Spleen (tissue), 11 donors: ENCODE measurements around the gene WNT2. TPM values are rescaled to one million over a fixed set of nuclear protein-coding genes. Genes with fewer than 3 reads are reported as not detected.

Experiments used
- DNase-seq: peaks from one replicate; pipeline ENCODE4 v3.0.0-alpha.2; 2020
- H3K27ac ChIP-seq, 8 donors: fragments of 200-600 bp; sonication (generic) in 7 of 8; 1 replicate in 4 of 8; 2 replicates in 4 of 8; pipeline versions ENCODE4 v1.5.0 to v1.8.0; 2016 to 2021; ENCODE audit warnings: inconsistent platforms in 4 of 8, mild to moderate bottlenecking in 4 of 8, moderate library complexity in 1 of 8
- H3K27me3 ChIP-seq, 7 donors: fragments of 200-600 bp; sonication (generic) in 6 of 7; replicated peaks in 1 of 7; 1 replicate in 4 of 7; 2 replicates in 3 of 7; pipeline versions ENCODE4 v1.5.0 to v1.8.0; 2016 to 2021; ENCODE audit warnings: inconsistent platforms in 3 of 7, mild to moderate bottlenecking in 1 of 7
- H3K36me3 ChIP-seq, 6 donors: fragments of 200-600 bp; sonication (generic) in 5 of 6; 1 replicate in 4 of 6; 2 replicates in 2 of 6; pipeline versions ENCODE4 v1.5.0 to v1.8.0; 2016 to 2021; ENCODE audit warnings: inconsistent platforms in 2 of 6
- H3K4me1 ChIP-seq, 6 donors: fragments of 200-600 bp; sonication (generic) in 5 of 6; 1 replicate in 3 of 6; 2 replicates in 3 of 6; pipeline versions ENCODE4 v1.5.0 to v1.8.0; 2016 to 2021; ENCODE audit warnings: inconsistent platforms in 3 of 6
- H3K4me3 ChIP-seq, 8 donors: fragments of 200-600 bp; sonication (generic) in 7 of 8; 1 replicate in 4 of 8; 2 replicates in 4 of 8; pipeline versions ENCODE4 v1.5.0 to v1.8.0; 2016 to 2021; ENCODE audit warnings: inconsistent platforms in 4 of 8, mild to moderate bottlenecking in 4 of 8, moderate library complexity in 2 of 8
- H3K9me3 ChIP-seq, 8 donors: fragments of 200-600 bp; sonication (generic) in 7 of 8; 1 replicate in 4 of 8; 2 replicates in 4 of 8; pipeline versions ENCODE4 v1.5.0 to v1.8.0; 2016 to 2021; ENCODE audit warnings: inconsistent platforms in 4 of 8
- POLR2A ChIP-seq, 3 donors: fragments of 450-650 bp; IDR thresholded peaks; one replicate each; pipeline ENCODE4 v1.5.1; 2017; ENCODE audit warnings: antibody characterized with exemption in 3 of 3, mild to moderate bottlenecking in 1 of 3
- POLR2AphosphoS5 ChIP-seq, 3 donors: sonication (generic); formaldehyde crosslinking; IDR thresholded peaks; one replicate each; pipeline ENCODE4 v1.5.1; 2017; ENCODE audit warnings: antibody characterized with exemption in 3 of 3
- WGBS, 5 donors: extraction: QIAGEN DNeasy Blood & Tissue Kit in 3 of 5; methylation state at CpG; one replicate each; pipeline versions ENCODE4 v1.1.5 to v1.1.7; 2013 to 2018; 5-methylcytosine and 5-hydroxymethylcytosine counted together
- intact Hi-C: fragments of 100-400 bp; cut with DNase I; formaldehyde crosslinking; loops from one replicate; pipeline ENCODE4 v1.15.0; 2023; ENCODE audit warnings: low total_unique reads
- polyA plus RNA-seq, 3 donors: library from polyadenylated mRNA; stranded (reverse); fragments of 200-250 nt; gene quantifications; one replicate each; pipeline ENCODE4 v1.2.1, GENCODE V29; 2013
- total RNA-seq, 7 donors: library from RNA; depleted of rRNA in 3 of 7; stranded (reverse); fragments of >200 nt in 3 of 7; fragmentation: NEBNext Ultra II Directional in 4 of 7; extraction: Animal tissue kit (Norgen Biotek cat#: 25700) in 4 of 7; gene quantifications; one replicate each; pipeline versions ENCODE4 v1.1.0 to v1.2.1, GENCODE V29; 2016 to 2021
- TF ChIP-seq, protein P1 (sequence below), 11 experiments: fragments of 200-600 bp in 7 of 11; fragments of 450-650 bp in 4 of 11; sonication (generic) in 4 of 11; IDR thresholded peaks in 8 of 11; conservative IDR thresholded peaks in 3 of 11; 1 replicate in 7 of 11; 2 replicates in 4 of 11; pipeline versions ENCODE4 v1.4.0 to v1.8.0; 2016 to 2021; ENCODE audit warnings: antibody characterized with exemption in 11 of 11, inconsistent platforms in 4 of 11, mild to moderate bottlenecking in 1 of 11
- donor health status: healthy with polysubstance abuse.
- donor health status: DM: no; HTN: no; CAD: no; lungs with moderate emphysema.
- donor health status: DM: no; HTN: no; CAD: no.
- donor health status: Bipolar disorder and iron deficiency.
- donor health status: healthy.
- donor health status: DM: no; HTN: no; CAD: no.
- donor health status: DM: yes; HTN: yes; CAD: no.

WNT2 gene
- total and polyA plus RNA-seq, 10 donors: 0.22 to 6.2 (median 2.1) TPM

DNA sequence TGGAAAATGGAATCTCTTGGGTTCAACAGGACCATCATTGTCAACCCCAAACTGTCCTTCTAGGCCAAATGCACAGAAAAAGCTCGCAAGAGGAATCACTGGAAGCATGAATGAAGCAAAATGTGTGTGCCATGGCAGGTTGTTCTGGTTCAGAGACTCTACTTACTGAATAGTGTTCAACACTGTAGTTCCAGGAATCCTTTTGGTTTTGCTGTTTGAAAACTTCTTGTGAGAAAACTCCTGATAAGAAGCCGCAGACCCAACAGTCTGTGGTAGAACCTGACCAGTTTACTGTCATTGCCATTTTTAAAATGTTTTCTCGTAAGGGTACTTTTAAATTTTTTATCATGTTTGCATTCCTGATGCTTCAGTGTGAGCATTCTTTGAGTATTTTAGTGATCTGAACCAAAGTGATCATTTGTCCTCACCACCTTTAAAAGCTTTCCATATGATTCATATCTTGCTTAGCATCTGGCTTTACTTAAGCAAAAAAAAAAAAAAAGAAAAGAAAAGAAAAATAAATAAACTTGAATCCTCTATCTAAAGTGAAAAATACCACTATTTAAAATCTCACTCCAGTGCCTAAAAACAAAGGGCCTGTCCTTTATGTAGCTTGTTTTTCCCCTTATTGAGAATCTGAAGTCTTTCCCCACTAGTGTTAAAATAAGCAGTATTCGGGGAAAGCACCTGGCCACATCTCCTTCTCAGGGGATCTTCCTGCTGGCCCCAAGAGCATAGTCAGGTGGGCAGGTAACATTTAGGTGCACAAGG, 92.4 kb downstream of the WNT2 start:
- intact Hi-C loops: no loop called here
- no peaks in the 10 kb centered on the region for H3K4me1 ChIP-seq
- TF ChIP-seq, protein P1, sequence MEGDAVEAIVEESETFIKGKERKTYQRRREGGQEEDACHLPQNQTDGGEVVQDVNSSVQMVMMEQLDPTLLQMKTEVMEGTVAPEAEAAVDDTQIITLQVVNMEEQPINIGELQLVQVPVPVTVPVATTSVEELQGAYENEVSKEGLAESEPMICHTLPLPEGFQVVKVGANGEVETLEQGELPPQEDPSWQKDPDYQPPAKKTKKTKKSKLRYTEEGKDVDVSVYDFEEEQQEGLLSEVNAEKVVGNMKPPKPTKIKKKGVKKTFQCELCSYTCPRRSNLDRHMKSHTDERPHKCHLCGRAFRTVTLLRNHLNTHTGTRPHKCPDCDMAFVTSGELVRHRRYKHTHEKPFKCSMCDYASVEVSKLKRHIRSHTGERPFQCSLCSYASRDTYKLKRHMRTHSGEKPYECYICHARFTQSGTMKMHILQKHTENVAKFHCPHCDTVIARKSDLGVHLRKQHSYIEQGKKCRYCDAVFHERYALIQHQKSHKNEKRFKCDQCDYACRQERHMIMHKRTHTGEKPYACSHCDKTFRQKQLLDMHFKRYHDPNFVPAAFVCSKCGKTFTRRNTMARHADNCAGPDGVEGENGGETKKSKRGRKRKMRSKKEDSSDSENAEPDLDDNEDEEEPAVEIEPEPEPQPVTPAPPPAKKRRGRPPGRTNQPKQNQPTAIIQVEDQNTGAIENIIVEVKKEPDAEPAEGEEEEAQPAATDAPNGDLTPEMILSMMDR (IDR thresholded peaks at IDR 0.05 in 8 of 11, conservative IDR thresholded peaks at IDR 0.05 in 3 of 11): no peak
- TF ChIP-seq POLR2A (IDR thresholded peaks at IDR 0.05): no peak
- no peak for TF ChIP-seq POLR2AphosphoS5 (IDR thresholded peaks at IDR 0.05)
- H3K27ac ChIP-seq: no peak overlapping the region
- no peak overlapping the region for H3K4me3 ChIP-seq
- H3K9me3 ChIP-seq: peaks cover 0 to 2% (median 0%) of the 10 kb centered on the region in 8 donors
- H3K36me3 ChIP-seq: peaks cover 0 to 13% (median 0%) of the 10 kb centered on the region in 6 donors
- 79 to 90% (median 86%) methylated on average over 4 of the region's 4 CpGs for WGBS, 5 donors
- no peak for DNase-seq
- no peaks in the 10 kb centered on the region for H3K27me3 ChIP-seq

DNA sequence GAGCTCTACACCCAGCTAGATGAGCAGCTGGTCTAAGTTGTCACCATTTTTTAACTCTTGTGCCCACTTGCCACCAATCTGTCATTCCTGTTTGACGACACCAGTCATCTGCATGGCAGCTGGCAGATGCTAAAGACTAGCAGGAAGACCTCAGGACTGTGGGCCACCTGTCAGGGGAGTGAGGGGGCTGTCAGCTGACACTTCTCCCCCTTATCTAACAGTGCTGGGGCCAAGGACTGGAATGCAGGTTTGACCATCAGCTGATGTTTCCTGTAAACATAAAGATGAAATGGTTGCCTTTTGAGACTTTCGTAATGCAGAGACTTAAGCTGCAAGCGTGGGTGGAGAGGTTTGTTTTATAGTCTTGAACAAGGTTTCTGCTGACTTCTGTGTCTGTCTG, 93.5 kb downstream of the WNT2 start:
- Histone ChIP-seq H3K27ac (no peak overlapping the region), H3K4me1 (no peaks in the 10 kb centered on the region), H3K27me3 (no peaks in the 10 kb centered on the region), H3K9me3 (no peaks in the 10 kb centered on the region), H3K4me3 (no peak overlapping the region), H3K36me3 (peaks cover 0 to 13% (median 0%) of the 10 kb centered on the region in 6 donors)
- WGBS, 5 donors: 79 to 91% (median 89%) methylated on average over 3 of the region's 3 CpGs
- DNase-seq: no peak
- intact Hi-C loops: no loop called here
- TF ChIP-seq POLR2AphosphoS5 (IDR thresholded peaks at IDR 0.05) (no peak), POLR2A (IDR thresholded peaks at IDR 0.05) (no peak)
- TF ChIP-seq, protein P1 (IDR thresholded peaks at IDR 0.05 in 8 of 11, conservative IDR thresholded peaks at IDR 0.05 in 3 of 11): no peak

DNA sequence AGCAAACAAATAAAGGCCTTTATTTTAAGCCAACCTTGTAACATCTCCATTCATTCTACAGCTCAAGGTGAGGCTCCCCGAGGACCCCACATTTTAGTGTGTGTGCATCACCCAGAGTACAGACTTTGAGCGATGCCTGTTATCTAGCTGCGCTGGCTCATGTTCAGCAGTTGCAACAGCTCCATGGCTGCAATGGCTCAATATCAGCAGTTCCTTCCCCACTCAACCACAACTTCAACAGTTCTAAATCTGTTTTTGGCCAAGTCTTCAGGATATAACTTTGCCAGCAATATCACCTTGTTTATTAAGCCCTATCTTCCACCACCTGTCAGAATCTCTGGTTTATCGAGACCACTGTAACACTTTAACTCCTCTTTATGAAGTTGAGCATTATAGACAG, 95.8 kb downstream of the WNT2 start:
- DNase-seq: no peak
- Histone ChIP-seq H3K4me1 (no peaks in the 10 kb centered on the region), H3K4me3 (no peak overlapping the region), H3K27me3 (no peaks in the 10 kb centered on the region), H3K27ac (no peak overlapping the region), H3K36me3 (peaks cover 0 to 29% (median 4%) of the 10 kb centered on the region in 6 donors), H3K9me3 (no peaks in the 10 kb centered on the region)
- 46 to 91% (median 76%) methylated on average over 4 of the region's 4 CpGs for WGBS, 5 donors
- intact Hi-C loops: no loop called here
- TF ChIP-seq, protein P1 (IDR thresholded peaks at IDR 0.05 in 8 of 11, conservative IDR thresholded peaks at IDR 0.05 in 3 of 11): no peak
- TF ChIP-seq POLR2A (IDR thresholded peaks at IDR 0.05): no peak
- no peak for TF ChIP-seq POLR2AphosphoS5 (IDR thresholded peaks at IDR 0.05)

DNA sequence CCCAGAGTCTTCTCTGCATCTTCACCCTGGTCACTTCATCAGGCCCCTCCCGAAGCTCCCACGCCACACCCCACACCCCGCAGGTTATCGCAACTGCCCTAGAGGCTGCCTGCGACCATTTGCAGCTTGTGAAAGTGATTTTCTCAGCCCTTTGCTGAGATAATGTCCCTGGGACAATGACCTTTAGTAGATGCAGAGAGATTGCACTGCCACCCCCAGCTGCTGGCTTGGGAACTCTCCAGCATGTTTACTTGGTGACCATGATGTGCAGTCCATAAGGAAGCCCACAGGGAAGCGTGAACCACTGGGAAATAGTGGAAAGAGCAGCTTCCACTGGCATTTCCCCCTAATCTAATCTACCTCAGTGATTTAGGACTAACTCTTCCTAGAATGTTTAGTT, 97.3 kb downstream of the WNT2 start:
- no peaks in the 10 kb centered on the region for H3K27me3 ChIP-seq
- no peaks in the 10 kb centered on the region for H3K4me1 ChIP-seq
- H3K36me3 ChIP-seq: peaks cover 0 to 44% (median 4%) of the 10 kb centered on the region in 6 donors
- no peaks in the 10 kb centered on the region for H3K9me3 ChIP-seq
- intact Hi-C loops: no loop called here
- H3K27ac ChIP-seq: no peak overlapping the region
- TF ChIP-seq, protein P1 (IDR thresholded peaks at IDR 0.05 in 8 of 11, conservative IDR thresholded peaks at IDR 0.05 in 3 of 11): no peak
- no peak for TF ChIP-seq POLR2AphosphoS5 (IDR thresholded peaks at IDR 0.05)
- TF ChIP-seq POLR2A (IDR thresholded peaks at IDR 0.05): no peak
- whole genome bisulfite sequencing, 5 donors: 77 to 88% (median 83%) methylated on average over 6 of the region's 6 CpGs
- no peak for DNase-seq
- no peak overlapping the region for H3K4me3 ChIP-seq
